Measurements from ENCODE around the gene VPREB3. TPM values are rescaled to one million over a fixed set of nuclear protein-coding genes. Genes with fewer than 3 reads are reported as not detected.
A peak's percentile ranks its signal among the peaks of the same experiment; 100 is the strongest.
"Not testable (repeated sequence)": the region's sequence is repeated elsewhere in the genome, so short reads cannot be mapped to it uniquely, and the experiment has no call there.

Gene VPREB3
- total and polyA plus RNA-seq, 9 donors, result 2.8 TPM; not detected in 8

DNA sequence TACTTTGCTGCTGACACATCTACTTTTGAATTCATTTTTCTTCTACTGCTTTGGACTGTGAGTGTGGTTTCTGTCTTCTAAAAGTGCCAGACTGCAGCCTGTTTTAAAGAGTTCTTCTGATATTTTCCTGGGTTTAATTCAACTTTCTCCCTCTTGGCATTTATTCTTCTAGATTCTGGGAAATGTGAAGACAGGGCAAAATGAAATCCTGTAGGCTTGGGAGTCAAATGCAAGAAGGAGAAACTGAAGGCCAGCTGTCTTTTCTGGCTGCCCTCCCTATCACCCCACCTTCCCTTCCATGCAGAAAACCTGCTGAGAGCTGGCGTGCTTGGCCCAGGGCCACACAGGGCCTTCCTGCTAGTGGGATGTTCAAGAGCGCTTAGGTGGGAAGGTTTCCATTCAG is 10.9 kb downstream of the VPREB3 start:
- intact Hi-C loops (cut with DNase I), result no loop called here

GRCh38 chr22:23742505-23743264 is 11.5 kb downstream of the VPREB3 start:
- no peaks in the 10 kb centered on the region for H3K9me3 ChIP-seq
- 37 to 51% (median 49%) methylated on average over 7 of the region's 7 CpGs for WGBS, 3 donors
- no peaks in the 10 kb centered on the region for H3K36me3 ChIP-seq

More for the DNA sequence above, 10.9 kb downstream of the VPREB3 start:
- Histone ChIP-seq H3K4me3 (no peak overlapping the region), H3K27ac (peak overlapping the region in 1 of 2 donors; percentile 67), H3K4me1 (ENCODE audit: insufficient read depth) (peaks cover 11% of the 10 kb centered on the region), H3K9me3 (no peaks in the 10 kb centered on the region), H3K27me3 (no peaks in the 10 kb centered on the region), H3K36me3 (no peaks in the 10 kb centered on the region)
- WGBS, 3 donors, result 11 to 37% (median 14%) methylated on average over 2 of the region's 2 CpGs
- DNase-seq, result peak; percentile 43 to 85 (median 76)
- no peak for TF ChIP-seq EP300 (IDR thresholded peaks at IDR 0.05)
- no peak for TF ChIP-seq POLR2A (IDR thresholded peaks at IDR 0.05)
- TF ChIP-seq, protein P1, sequence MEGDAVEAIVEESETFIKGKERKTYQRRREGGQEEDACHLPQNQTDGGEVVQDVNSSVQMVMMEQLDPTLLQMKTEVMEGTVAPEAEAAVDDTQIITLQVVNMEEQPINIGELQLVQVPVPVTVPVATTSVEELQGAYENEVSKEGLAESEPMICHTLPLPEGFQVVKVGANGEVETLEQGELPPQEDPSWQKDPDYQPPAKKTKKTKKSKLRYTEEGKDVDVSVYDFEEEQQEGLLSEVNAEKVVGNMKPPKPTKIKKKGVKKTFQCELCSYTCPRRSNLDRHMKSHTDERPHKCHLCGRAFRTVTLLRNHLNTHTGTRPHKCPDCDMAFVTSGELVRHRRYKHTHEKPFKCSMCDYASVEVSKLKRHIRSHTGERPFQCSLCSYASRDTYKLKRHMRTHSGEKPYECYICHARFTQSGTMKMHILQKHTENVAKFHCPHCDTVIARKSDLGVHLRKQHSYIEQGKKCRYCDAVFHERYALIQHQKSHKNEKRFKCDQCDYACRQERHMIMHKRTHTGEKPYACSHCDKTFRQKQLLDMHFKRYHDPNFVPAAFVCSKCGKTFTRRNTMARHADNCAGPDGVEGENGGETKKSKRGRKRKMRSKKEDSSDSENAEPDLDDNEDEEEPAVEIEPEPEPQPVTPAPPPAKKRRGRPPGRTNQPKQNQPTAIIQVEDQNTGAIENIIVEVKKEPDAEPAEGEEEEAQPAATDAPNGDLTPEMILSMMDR (IDR thresholded peaks at IDR 0.05), result no peak

GRCh38 chr22:23737696-23738095 is 16.5 kb downstream of the VPREB3 start:
- H3K27ac ChIP-seq, result no peak overlapping the region
- no peaks in the 10 kb centered on the region for H3K27me3 ChIP-seq
- H3K36me3 ChIP-seq, result no peaks in the 10 kb centered on the region
- H3K4me3 ChIP-seq, result no peak overlapping the region
- DNase-seq, result no peak
- peaks cover 4% of the 10 kb centered on the region for H3K4me1 ChIP-seq (ENCODE audit: insufficient read depth)
- intact Hi-C loops (cut with DNase I), result no loop called here
- H3K9me3 ChIP-seq, result no peaks in the 10 kb centered on the region
- TF ChIP-seq POLR2A (IDR thresholded peaks at IDR 0.05) (no peak), EP300 (IDR thresholded peaks at IDR 0.05) (no peak)
- TF ChIP-seq, protein P1 (IDR thresholded peaks at IDR 0.05), result no peak

More at GRCh38 chr22:23742505-23743264, 11.5 kb downstream of the VPREB3 start:
- peaks cover 11% of the 10 kb centered on the region for H3K4me1 ChIP-seq (ENCODE audit: insufficient read depth)
- H3K4me3 ChIP-seq, result no peak overlapping the region
- TF ChIP-seq, protein P1 (IDR thresholded peaks at IDR 0.05), result no peak
- TF ChIP-seq POLR2A (IDR thresholded peaks at IDR 0.05) (no peak), EP300 (IDR thresholded peaks at IDR 0.05) (no peak)
- no peaks in the 10 kb centered on the region for H3K27me3 ChIP-seq
- intact Hi-C loops (cut with DNase I), result no loop called here
- no peak for DNase-seq
- H3K27ac ChIP-seq, result peak overlapping the region in 1 of 2 donors; percentile 67

DNA sequence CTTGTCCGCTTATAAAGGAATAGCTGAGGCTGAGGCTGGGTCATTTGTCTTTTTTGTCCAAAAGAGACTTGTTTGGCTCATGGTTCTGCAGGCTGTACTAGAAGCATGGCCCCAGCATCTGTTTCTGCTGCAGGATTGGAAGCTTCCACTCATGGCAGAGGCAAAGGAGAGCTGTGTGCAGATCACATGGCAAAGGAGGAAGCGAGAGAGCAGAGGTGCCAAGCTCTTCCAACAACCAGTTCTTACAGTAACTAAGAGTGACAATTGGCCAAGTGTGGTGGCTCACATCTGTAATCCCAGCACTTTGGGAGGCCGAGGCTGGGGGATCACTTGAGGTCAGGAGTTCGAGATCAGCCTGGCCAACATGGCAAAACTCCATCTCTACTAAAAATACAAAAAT is 26.1 kb downstream of the VPREB3 start:
- H3K9me3 ChIP-seq; H3K27ac ChIP-seq; H3K27me3 ChIP-seq; H3K36me3 ChIP-seq; DNase-seq; H3K4me1 ChIP-seq (ENCODE audit: insufficient read depth); H3K4me3 ChIP-seq; intact Hi-C loops (cut with DNase I): not testable (repeated sequence)
- WGBS, 3 donors, result 87 to 97% (median 91%) methylated on average over 4 of the region's 4 CpGs

- TF ChIP-seq POLR2A (IDR thresholded peaks at IDR 0.05), result no peak
- no peak for TF ChIP-seq EP300 (IDR thresholded peaks at IDR 0.05)
- TF ChIP-seq, protein P1 (IDR thresholded peaks at IDR 0.05), result no peak
- H3K4me1 ChIP-seq (ENCODE audit: insufficient read depth), result no peaks in the 10 kb centered on the region
- intact Hi-C loops (cut with DNase I), result no loop called here
- DNase-seq, result no peak
- WGBS, 3 donors, result 79 to 94% (median 83%) methylated on average over 2 of the region's 2 CpGs
- H3K36me3 ChIP-seq, result no peaks in the 10 kb centered on the region
- no peak overlapping the region for H3K27ac ChIP-seq
- no peaks in the 10 kb centered on the region for H3K9me3 ChIP-seq
- H3K4me3 ChIP-seq, result no peak overlapping the region
- no peaks in the 10 kb centered on the region for H3K27me3 ChIP-seq
These were observed 31.5 kb downstream of the VPREB3 start for GRCh38 chr22:23722724-23723123.
